Gastroesophageal sphincter (tissue), 3 donors: ENCODE measurements around the gene GSTO2.

Experiments
- CTCF ChIP-seq, 4 experiments: fragments of 200-600 bp in 2 of 4; fragments of 450-650 bp in 2 of 4; sonication (generic) in 1 of 4; IDR thresholded peaks; one replicate each; pipeline ENCODE4 v1.5.1; 2017 to 2019; ENCODE audit warnings: antibody characterized with exemption in 4 of 4, mild to moderate bottlenecking in 2 of 4, moderate library complexity in 2 of 4
- EP300 ChIP-seq: sonication (generic); formaldehyde crosslinking; IDR thresholded peaks from one replicate; pipeline ENCODE4 v1.6.1; 2017; ENCODE audit warnings: antibody characterized with exemption, mild to moderate bottlenecking
- POLR2A ChIP-seq, 2 donors: fragments of 450-650 bp; IDR thresholded peaks; one replicate each; pipeline ENCODE4 v1.6.1; 2017; ENCODE audit warnings: antibody characterized with exemption in 2 of 2, mild to moderate bottlenecking in 2 of 2, moderate library complexity in 1 of 2
- POLR2AphosphoS5 ChIP-seq: sonication (generic); formaldehyde crosslinking; IDR thresholded peaks from one replicate; pipeline ENCODE4 v1.6.1; 2017; ENCODE audit warnings: antibody characterized with exemption

- TF ChIP-seq EP300 (no peak), CTCF (IDR thresholded peaks at IDR 0.05) (no peak), POLR2A (IDR thresholded peaks at IDR 0.05) (no peak), POLR2AphosphoS5 (no peak)
These were observed 52.9 kb downstream of the GSTO2 start for GRCh38 chr10:104321725-104322415.
